Astrocyte of the cerebellum (primary cell): ENCODE measurements around the gene AFF3.

ENCODE experiments used
- DNase-seq: peaks from one replicate; pipeline ENCODE4 v3.0.0-alpha.2; 2011; ENCODE audit warnings: low read depth
- H3K4me3 ChIP-seq: 2 replicates; pipeline ENCODE4 v1.5.1; 2011; ENCODE audit warnings: mild to moderate bottlenecking, low read depth, low read length, moderate library complexity
- in situ Hi-C: cut with HindIII; loops from 2 replicates; pipeline ENCODE4 v1.10.0; 2017; ENCODE audit warnings: low sequenced_read_pairs
- TF ChIP-seq, protein P1 (sequence below): IDR thresholded peaks from 2 replicates; pipeline ENCODE4 v1.5.1; 2012; ENCODE audit warnings: low read length, low read depth, moderate library complexity, mild to moderate bottlenecking; ENCODE audit errors: missing control alignments

The AFF3 gene

DNA sequence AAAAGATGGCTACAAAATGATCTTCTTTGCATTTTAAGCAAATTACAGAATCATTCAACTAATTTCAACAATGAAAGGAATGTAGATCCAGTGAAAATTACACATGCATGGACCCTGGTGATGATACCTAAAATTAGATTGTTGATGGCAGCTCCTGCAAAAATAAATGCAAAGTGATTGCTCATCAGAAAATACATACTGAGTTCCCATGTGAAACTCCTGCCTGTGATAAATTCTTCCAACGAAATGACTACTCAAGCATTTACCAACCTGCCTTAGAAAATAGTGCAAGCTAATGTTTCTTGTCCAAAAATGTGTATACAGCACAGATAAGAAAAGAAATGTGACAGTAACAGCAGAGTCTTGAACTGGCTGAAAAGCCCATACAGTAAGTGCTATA lies 352.5 kb downstream of the AFF3 start:
- H3K4me3 ChIP-seq = no peak overlapping the region
- TF ChIP-seq, protein P1, sequence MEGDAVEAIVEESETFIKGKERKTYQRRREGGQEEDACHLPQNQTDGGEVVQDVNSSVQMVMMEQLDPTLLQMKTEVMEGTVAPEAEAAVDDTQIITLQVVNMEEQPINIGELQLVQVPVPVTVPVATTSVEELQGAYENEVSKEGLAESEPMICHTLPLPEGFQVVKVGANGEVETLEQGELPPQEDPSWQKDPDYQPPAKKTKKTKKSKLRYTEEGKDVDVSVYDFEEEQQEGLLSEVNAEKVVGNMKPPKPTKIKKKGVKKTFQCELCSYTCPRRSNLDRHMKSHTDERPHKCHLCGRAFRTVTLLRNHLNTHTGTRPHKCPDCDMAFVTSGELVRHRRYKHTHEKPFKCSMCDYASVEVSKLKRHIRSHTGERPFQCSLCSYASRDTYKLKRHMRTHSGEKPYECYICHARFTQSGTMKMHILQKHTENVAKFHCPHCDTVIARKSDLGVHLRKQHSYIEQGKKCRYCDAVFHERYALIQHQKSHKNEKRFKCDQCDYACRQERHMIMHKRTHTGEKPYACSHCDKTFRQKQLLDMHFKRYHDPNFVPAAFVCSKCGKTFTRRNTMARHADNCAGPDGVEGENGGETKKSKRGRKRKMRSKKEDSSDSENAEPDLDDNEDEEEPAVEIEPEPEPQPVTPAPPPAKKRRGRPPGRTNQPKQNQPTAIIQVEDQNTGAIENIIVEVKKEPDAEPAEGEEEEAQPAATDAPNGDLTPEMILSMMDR = no peak
- DNase-seq = no peak
- in situ Hi-C loops = no loop called here

DNA sequence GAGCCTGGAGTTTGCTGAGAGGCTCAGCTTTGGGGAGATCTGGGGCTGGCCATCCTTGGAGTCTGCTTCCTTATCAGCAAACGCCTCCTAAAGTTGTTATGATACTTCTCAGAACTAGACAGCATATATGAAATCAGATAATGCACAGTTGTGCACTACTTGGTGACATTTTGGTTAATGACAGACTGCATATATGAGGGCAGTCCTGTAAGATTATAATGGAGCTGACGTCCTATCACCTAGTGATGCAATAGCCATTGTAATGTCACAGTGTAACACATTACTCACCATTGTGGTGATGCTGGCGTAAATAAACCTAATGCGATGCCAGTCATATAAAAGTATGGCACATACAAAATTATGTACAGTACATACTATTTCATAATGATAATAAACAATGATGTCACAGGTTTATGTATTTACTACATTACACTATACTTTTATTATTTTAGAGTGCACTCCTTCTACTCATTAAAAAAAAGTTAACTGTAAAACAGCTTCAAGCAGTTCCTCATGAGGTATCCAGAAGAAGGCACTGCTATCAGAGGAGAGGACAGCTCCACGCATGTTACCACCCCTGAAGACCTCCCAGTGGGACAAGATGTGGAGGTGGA lies 354.5 kb downstream of the AFF3 start:
- no peak for DNase-seq
- in situ Hi-C loops = no loop called here
- no peak overlapping the region for H3K4me3 ChIP-seq
- TF ChIP-seq, protein P1 = no peak

DNA sequence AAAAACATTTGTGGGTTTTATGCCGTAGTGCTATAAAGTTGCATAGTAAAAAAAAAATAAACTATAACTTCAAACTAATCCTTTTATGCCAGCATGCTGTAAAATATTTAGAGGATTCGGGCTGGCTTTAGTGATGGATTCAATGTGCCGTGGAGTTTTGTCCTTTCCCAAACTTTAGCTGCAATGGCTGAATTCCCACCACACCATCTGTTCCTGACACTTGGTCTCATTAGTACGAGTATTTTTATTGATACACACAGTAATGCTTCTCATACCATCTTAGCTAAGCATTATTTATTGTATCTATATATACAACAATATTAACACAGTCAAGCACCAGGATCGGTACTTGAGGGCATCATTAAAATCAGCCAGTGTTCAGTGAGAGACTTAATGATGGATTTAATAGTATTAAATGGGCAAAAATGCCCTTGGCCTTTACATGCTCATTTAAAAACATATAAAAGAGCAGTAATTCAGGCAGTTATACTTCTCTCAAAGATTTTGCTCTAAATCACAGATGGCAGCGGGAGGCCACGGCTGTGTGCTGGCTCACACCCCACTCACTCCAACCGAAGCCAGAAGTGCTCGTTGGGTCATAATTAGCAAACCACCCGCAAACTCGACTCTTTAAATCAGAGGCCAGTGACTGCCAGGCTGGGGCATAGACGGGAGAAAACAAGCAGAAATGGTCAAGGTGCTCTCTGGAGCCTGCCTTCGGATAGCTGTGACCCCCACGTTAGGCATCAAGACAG lies 355.6 kb downstream of the AFF3 start:
- no peak overlapping the region for H3K4me3 ChIP-seq
- no peak for DNase-seq
- in situ Hi-C loops = no loop called here
- TF ChIP-seq, protein P1 = no peak

DNA sequence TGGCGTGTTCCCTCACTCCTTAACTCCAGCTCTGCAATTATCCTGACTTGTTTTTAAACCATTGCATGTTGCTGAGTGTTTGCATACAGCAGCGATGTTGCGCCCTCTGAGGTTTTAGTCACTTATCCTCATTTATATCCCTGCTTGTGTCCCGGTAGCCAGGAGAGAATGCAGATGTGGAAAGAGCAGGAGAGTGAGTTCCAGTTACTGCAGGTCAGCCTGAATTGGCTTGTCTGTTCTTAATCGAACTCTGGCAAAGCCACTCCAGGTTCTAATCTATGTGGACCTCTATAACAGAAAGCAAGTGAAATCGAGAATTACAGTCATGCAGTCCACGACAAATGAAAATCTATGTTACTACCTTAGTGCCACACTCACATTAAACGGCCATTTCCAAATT lies 357.4 kb downstream of the AFF3 start:
- TF ChIP-seq, protein P1 = no peak
- H3K4me3 ChIP-seq = no peak overlapping the region
- DNase-seq = no peak
- in situ Hi-C loops = no loop called here

DNA sequence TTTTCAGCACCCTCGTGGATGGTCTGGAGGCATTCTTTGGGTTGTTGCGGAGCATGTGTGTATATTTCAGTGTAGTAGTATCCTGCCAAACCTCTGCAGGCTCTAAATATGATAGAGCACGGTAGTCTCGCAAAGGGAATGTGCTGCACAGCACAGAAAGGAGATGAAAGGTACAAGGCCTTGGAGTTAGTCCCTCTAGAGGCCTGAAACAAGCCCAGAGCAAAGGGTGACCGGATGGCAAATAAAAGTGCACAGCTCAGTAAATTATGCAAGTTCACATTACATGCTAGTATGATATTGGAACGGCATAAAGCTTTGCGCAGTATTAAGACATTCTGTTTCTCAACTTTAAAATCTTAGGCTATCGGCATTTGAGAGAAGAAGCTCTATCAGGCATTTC lies 358.1 kb downstream of the AFF3 start:
- DNase-seq = no peak
- H3K4me3 ChIP-seq = no peak overlapping the region
- in situ Hi-C loops = no loop called here
- TF ChIP-seq, protein P1 = no peak

DNA sequence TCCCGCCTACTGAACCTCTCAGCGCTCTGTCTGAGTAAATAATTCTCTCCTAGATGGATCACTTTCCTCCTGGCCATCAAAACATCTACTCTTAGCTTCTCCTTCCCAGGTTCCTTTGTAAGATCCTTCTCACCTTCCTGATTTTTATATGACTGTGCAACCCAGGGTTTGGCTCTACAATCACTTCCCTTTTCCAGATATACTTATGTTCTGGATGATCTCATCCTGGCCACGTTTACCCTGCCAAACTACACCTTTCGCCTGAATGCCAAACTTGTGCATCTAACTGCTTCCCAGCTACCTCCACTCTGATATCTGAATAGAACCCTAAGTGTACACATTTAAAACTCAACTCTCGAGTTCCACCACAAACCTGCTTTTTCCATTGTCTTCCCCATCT lies 362.1 kb downstream of the AFF3 start:
- DNase-seq = no peak
- no peak overlapping the region for H3K4me3 ChIP-seq
- TF ChIP-seq, protein P1 = no peak
- in situ Hi-C loops = no loop called here
